Measurements from ENCODE around the gene TREML1. TPM values are rescaled to one million over a fixed set of nuclear protein-coding genes. Genes with fewer than 3 reads are reported as not detected.
"Not testable (repeated sequence)": the region's sequence is repeated elsewhere in the genome, so short reads cannot be mapped to it uniquely, and the experiment has no call there.

Gene TREML1
- total RNA-seq, 1 donor from 2014 or later: not detected

- H3K9me3 Mint-ChIP-seq; intact Hi-C loops (cut with micrococcal nuclease); H3K27me3 Mint-ChIP-seq; H3K27ac Mint-ChIP-seq; H3K4me3 Mint-ChIP-seq: not testable (repeated sequence)
- peak; percentile 61 for DNase-seq
- Mint-ChIP-seq H3K36me3 (ENCODE audit: low read depth) (peaks cover 22% of the 10 kb centered on the region), H3K4me1 (peaks cover 31% of the 10 kb centered on the region)
Measured at GRCh38 chr6:41189046-41189445, 34.9 kb upstream of the TREML1 start.

- Mint-ChIP-seq H3K4me3 (no peak overlapping the region), H3K27me3 (no peaks in the 10 kb centered on the region), H3K9me3 (no peaks in the 10 kb centered on the region), H3K4me1 (peaks cover 28% of the 10 kb centered on the region), H3K27ac (no peak overlapping the region), H3K36me3 (ENCODE audit: low read depth) (peaks cover 18% of the 10 kb centered on the region)
- peak; percentile 54 for DNase-seq
- intact Hi-C loops (cut with micrococcal nuclease): no loop called here
Measured at GRCh38 chr6:41187924-41188886, 34.1 kb upstream of the TREML1 start.

- H3K27ac Mint-ChIP-seq: no peak overlapping the region
- peaks cover 14% of the 10 kb centered on the region for H3K36me3 Mint-ChIP-seq (ENCODE audit: low read depth)
- H3K9me3 Mint-ChIP-seq: no peaks in the 10 kb centered on the region
- no peak for DNase-seq
- intact Hi-C loops (cut with micrococcal nuclease): no loop called here
- H3K4me1 Mint-ChIP-seq: peaks cover 39% of the 10 kb centered on the region
- peaks cover 2% of the 10 kb centered on the region for H3K27me3 Mint-ChIP-seq
- H3K4me3 Mint-ChIP-seq: no peak overlapping the region
Measured at GRCh38 chr6:41186031-41186562, 31.9 kb upstream of the TREML1 start.

GRCh38 chr6:41184761-41185160, 30.6 kb upstream of the TREML1 start:
- Mint-ChIP-seq H3K9me3 (no peaks in the 10 kb centered on the region), H3K4me3 (no peak overlapping the region), H3K27me3 (peaks cover 2% of the 10 kb centered on the region), H3K27ac (no peak overlapping the region), H3K4me1 (peaks cover 39% of the 10 kb centered on the region), H3K36me3 (ENCODE audit: low read depth) (peaks cover 4% of the 10 kb centered on the region)
- intact Hi-C loops (cut with micrococcal nuclease): loop anchor here (5.0 kb wide), 1 partner anchor 112 kb away; the partner anchor contains the start of genes NFYA and OARD1
- DNase-seq: no peak

GRCh38 chr6:41182069-41183034, 28.2 kb upstream of the TREML1 start:
- H3K4me1 Mint-ChIP-seq: peaks cover 28% of the 10 kb centered on the region
- DNase-seq: peak; percentile 87
- no peaks in the 10 kb centered on the region for H3K9me3 Mint-ChIP-seq
- no peaks in the 10 kb centered on the region for H3K36me3 Mint-ChIP-seq (ENCODE audit: low read depth)
- H3K4me3 Mint-ChIP-seq: no peak overlapping the region
- no peak overlapping the region for H3K27ac Mint-ChIP-seq
- intact Hi-C loops (cut with micrococcal nuclease): loop anchor here (2.0 to 5.0 kb wide), 2 partner anchors 90 to 110 kb away; partner anchors contain the start of genes NFYA and OARD1
- H3K27me3 Mint-ChIP-seq: peaks cover 5% of the 10 kb centered on the region

GRCh38 chr6:41181566-41181965, 27.4 kb upstream of the TREML1 start:
- no peaks in the 10 kb centered on the region for H3K9me3 Mint-ChIP-seq
- no peak overlapping the region for H3K27ac Mint-ChIP-seq
- intact Hi-C loops (cut with micrococcal nuclease): loop anchor here (5.0 kb wide), 1 partner anchor 109 kb away; the partner anchor contains the start of genes NFYA and OARD1
- H3K36me3 Mint-ChIP-seq (ENCODE audit: low read depth): no peaks in the 10 kb centered on the region
- H3K4me3 Mint-ChIP-seq: no peak overlapping the region
- no peak for DNase-seq
- peaks cover 23% of the 10 kb centered on the region for H3K4me1 Mint-ChIP-seq
- H3K27me3 Mint-ChIP-seq: peaks cover 9% of the 10 kb centered on the region

- Mint-ChIP-seq H3K9me3 (no peaks in the 10 kb centered on the region), H3K4me3 (no peak overlapping the region), H3K4me1 (peaks cover 10% of the 10 kb centered on the region), H3K27me3 (peaks cover 21% of the 10 kb centered on the region), H3K27ac (no peak overlapping the region), H3K36me3 (ENCODE audit: low read depth) (no peaks in the 10 kb centered on the region)
- intact Hi-C loops (cut with micrococcal nuclease): no loop called here
- DNase-seq: no peak
Measured at GRCh38 chr6:41179163-41179562, 25.0 kb upstream of the TREML1 start.

- no peak for DNase-seq
- H3K27ac Mint-ChIP-seq: no peak overlapping the region
- no peaks in the 10 kb centered on the region for H3K9me3 Mint-ChIP-seq
- H3K36me3 Mint-ChIP-seq (ENCODE audit: low read depth): no peaks in the 10 kb centered on the region
- H3K4me3 Mint-ChIP-seq: no peak overlapping the region
- intact Hi-C loops (cut with micrococcal nuclease): no loop called here
- H3K27me3 Mint-ChIP-seq: peaks cover 23% of the 10 kb centered on the region
- peaks cover 9% of the 10 kb centered on the region for H3K4me1 Mint-ChIP-seq
Measured at GRCh38 chr6:41177695-41178094, 23.5 kb upstream of the TREML1 start.

- Mint-ChIP-seq H3K4me1 (peaks cover 7% of the 10 kb centered on the region), H3K4me3 (no peak overlapping the region), H3K27me3 (peaks cover 22% of the 10 kb centered on the region), H3K36me3 (ENCODE audit: low read depth) (no peaks in the 10 kb centered on the region), H3K9me3 (no peaks in the 10 kb centered on the region), H3K27ac (no peak overlapping the region)
- intact Hi-C loops (cut with micrococcal nuclease): no loop called here
- no peak for DNase-seq
Measured at GRCh38 chr6:41177287-41177686, 23.1 kb upstream of the TREML1 start.

GRCh38 chr6:41176189-41176588, 22.0 kb upstream of the TREML1 start:
- no peak for DNase-seq
- Mint-ChIP-seq H3K4me3 (no peak overlapping the region), H3K4me1 (no peaks in the 10 kb centered on the region), H3K9me3 (no peaks in the 10 kb centered on the region), H3K36me3 (ENCODE audit: low read depth) (no peaks in the 10 kb centered on the region), H3K27ac (no peak overlapping the region), H3K27me3 (peaks cover 22% of the 10 kb centered on the region)
- intact Hi-C loops (cut with micrococcal nuclease): no loop called here

- Mint-ChIP-seq H3K9me3 (no peaks in the 10 kb centered on the region), H3K36me3 (ENCODE audit: low read depth) (no peaks in the 10 kb centered on the region), H3K4me1 (no peaks in the 10 kb centered on the region), H3K4me3 (no peak overlapping the region), H3K27me3 (peaks cover 22% of the 10 kb centered on the region), H3K27ac (no peak overlapping the region)
- intact Hi-C loops (cut with micrococcal nuclease): no loop called here
- no peak for DNase-seq
Measured at GRCh38 chr6:41175084-41175483, 20.9 kb upstream of the TREML1 start.

GRCh38 chr6:41174610-41175009, 20.5 kb upstream of the TREML1 start:
- H3K27me3 Mint-ChIP-seq: peaks cover 22% of the 10 kb centered on the region
- no peak for DNase-seq
- H3K4me3 Mint-ChIP-seq: no peak overlapping the region
- no peaks in the 10 kb centered on the region for H3K4me1 Mint-ChIP-seq
- intact Hi-C loops (cut with micrococcal nuclease): no loop called here
- H3K9me3 Mint-ChIP-seq: no peaks in the 10 kb centered on the region
- H3K36me3 Mint-ChIP-seq (ENCODE audit: low read depth): no peaks in the 10 kb centered on the region
- no peak overlapping the region for H3K27ac Mint-ChIP-seq

GRCh38 chr6:41171908-41172307, 17.8 kb upstream of the TREML1 start:
- no peak overlapping the region for H3K4me3 Mint-ChIP-seq
- no peak overlapping the region for H3K27ac Mint-ChIP-seq
- no peaks in the 10 kb centered on the region for H3K36me3 Mint-ChIP-seq (ENCODE audit: low read depth)
- intact Hi-C loops (cut with micrococcal nuclease): no loop called here
- no peaks in the 10 kb centered on the region for H3K9me3 Mint-ChIP-seq
- no peak for DNase-seq
- no peaks in the 10 kb centered on the region for H3K4me1 Mint-ChIP-seq
- peaks cover 19% of the 10 kb centered on the region for H3K27me3 Mint-ChIP-seq
